ENCODE measurements around the gene ZBTB38. TPM values are rescaled to one million over a fixed set of nuclear protein-coding genes. Genes with fewer than 3 reads are reported as not detected.

ZBTB38 gene
- total RNA-seq, 1 donor from 2014 or later, result 46.7 TPM

DNA sequence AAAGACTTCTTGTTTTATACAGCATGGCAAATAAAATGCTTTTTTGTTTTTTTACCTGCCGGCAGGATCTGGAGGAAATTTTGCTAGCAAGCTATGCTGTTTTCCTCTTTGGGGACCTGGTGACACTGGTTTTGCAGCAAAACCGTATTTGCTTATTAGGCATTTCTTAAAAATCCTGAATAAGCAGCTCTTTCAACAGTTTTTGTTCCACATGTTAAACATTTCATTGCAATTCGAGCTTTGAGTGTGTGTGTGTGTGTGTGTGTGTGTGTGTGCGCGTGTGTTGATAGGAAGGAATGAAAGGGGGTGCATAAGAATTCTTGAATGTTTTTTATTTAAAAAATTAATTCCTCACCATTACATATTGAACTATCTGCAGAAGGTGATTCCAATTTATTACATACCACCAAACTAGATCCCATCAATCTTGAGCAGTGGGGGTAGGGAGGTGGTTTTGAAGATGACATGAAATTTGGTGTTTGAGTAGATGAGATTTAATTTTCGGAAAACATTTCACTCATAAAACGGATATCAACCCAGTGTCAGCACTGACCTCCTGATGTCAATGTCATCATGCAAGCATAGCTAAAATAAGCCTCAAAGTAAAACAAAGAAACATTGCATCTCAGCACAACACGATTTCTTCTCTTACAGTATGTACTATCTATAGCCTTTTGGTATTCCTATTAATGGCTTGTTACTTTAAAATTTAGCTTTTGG lies 17.3 kb downstream of the ZBTB38 start:
- no peak for DNase-seq (ENCODE audit: low spot score in 2 of 2, unreplicated experiment in 2 of 2)
- H3K9me3 Mint-ChIP-seq, result no peaks in the 10 kb centered on the region
- peaks cover 62% of the 10 kb centered on the region for H3K4me1 Mint-ChIP-seq
- H3K4me3 Mint-ChIP-seq, result peak overlapping the region; percentile 26
- no peaks in the 10 kb centered on the region for H3K27me3 Mint-ChIP-seq (ENCODE audit: low read depth)
- peaks cover 2% of the 10 kb centered on the region for H3K36me3 Mint-ChIP-seq
- TF ChIP-seq, protein P1, sequence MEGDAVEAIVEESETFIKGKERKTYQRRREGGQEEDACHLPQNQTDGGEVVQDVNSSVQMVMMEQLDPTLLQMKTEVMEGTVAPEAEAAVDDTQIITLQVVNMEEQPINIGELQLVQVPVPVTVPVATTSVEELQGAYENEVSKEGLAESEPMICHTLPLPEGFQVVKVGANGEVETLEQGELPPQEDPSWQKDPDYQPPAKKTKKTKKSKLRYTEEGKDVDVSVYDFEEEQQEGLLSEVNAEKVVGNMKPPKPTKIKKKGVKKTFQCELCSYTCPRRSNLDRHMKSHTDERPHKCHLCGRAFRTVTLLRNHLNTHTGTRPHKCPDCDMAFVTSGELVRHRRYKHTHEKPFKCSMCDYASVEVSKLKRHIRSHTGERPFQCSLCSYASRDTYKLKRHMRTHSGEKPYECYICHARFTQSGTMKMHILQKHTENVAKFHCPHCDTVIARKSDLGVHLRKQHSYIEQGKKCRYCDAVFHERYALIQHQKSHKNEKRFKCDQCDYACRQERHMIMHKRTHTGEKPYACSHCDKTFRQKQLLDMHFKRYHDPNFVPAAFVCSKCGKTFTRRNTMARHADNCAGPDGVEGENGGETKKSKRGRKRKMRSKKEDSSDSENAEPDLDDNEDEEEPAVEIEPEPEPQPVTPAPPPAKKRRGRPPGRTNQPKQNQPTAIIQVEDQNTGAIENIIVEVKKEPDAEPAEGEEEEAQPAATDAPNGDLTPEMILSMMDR (IDR thresholded peaks at IDR 0.05; ENCODE audit: unreplicated experiment), result no peak
- H3K27ac Mint-ChIP-seq, result peak overlapping the region; percentile 78

DNA sequence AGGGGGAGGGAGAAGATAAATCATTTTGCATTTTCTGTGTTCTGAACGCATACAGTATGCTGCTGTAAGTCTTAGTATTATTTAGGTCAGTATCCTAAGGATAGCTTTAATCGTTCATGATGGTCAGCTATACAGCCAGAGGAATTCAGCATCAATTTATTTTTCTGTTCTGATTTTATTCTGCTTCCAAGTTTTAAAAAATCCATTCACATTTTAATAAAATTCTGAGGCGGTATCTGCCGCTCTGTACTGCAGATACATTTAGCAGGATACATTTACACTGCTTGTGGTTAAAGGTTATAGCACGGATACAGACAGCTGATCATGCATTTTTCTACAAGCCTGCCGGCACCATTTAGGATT lies 17.8 kb downstream of the ZBTB38 start:
- peak overlapping the region; percentile 26 for H3K4me3 Mint-ChIP-seq

DNA sequence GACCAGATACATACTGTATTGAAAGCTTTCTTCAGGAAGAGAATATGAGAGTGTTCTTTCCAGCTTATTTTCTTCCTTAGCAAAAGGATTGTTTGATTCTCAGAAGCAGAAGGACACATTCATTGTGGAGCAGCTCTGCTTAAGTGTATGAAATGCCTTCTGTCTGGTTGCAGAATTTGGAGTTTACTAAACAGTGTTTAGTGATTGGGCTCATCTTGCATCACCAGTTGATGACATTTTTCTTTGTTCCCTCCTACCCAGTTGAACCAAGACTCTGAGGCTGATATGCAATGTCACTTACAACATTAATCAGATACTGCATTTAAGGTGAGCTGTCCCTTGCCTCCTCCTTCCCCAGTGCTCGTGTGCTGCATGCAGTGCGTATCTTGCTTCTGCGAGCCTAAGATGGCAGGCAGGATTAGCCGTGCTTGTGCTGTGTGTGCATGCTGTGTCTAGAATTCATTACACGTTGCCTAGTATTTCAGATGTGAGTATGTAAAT lies 18.4 kb downstream of the ZBTB38 start:
- H3K27ac Mint-ChIP-seq, result peak overlapping the region; percentile 78
- DNase-seq (ENCODE audit: low spot score in 2 of 2, unreplicated experiment in 2 of 2), result no peak

More for the DNA sequence above, 17.8 kb downstream of the ZBTB38 start:
- Mint-ChIP-seq H3K4me1 (peaks cover 63% of the 10 kb centered on the region), H3K27me3 (ENCODE audit: low read depth) (no peaks in the 10 kb centered on the region), H3K27ac (peak overlapping the region; percentile 78), H3K36me3 (peaks cover 2% of the 10 kb centered on the region), H3K9me3 (no peaks in the 10 kb centered on the region)
- no peak for DNase-seq (ENCODE audit: low spot score in 2 of 2, unreplicated experiment in 2 of 2)
- TF ChIP-seq, protein P1 (IDR thresholded peaks at IDR 0.05; ENCODE audit: unreplicated experiment), result no peak

DNA sequence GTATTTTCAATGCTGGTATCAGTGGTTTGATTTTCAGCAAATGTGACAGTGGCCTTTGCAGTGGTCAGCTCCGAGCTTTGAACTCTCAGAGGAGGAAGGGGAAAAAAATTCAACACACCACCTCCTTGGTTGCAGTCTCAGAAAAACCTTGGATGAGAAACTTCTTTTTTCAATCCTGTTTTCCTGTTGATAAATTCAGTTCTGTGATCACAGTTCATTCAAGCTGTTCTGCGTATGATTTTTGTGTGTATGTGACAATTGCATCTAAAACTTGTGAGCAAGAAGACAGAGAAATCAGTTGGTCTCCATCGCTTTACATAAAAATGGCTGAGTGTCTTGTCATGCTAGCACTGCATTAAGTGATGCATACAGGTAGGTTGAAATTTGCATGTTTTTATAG lies 19.2 kb downstream of the ZBTB38 start:
- no peaks in the 10 kb centered on the region for H3K27me3 Mint-ChIP-seq (ENCODE audit: low read depth)
- DNase-seq (ENCODE audit: low spot score in 2 of 2, unreplicated experiment in 2 of 2), result no peak
- H3K4me1 Mint-ChIP-seq, result peaks cover 77% of the 10 kb centered on the region
- H3K36me3 Mint-ChIP-seq, result no peaks in the 10 kb centered on the region
- TF ChIP-seq, protein P1 (IDR thresholded peaks at IDR 0.05; ENCODE audit: unreplicated experiment), result no peak
- no peaks in the 10 kb centered on the region for H3K9me3 Mint-ChIP-seq
- H3K27ac Mint-ChIP-seq, result peak overlapping the region; percentile 78
- no peak overlapping the region for H3K4me3 Mint-ChIP-seq

More for the DNA sequence above, 18.4 kb downstream of the ZBTB38 start:
- Mint-ChIP-seq H3K4me1 (peaks cover 69% of the 10 kb centered on the region), H3K27me3 (ENCODE audit: low read depth) (no peaks in the 10 kb centered on the region), H3K9me3 (no peaks in the 10 kb centered on the region), H3K4me3 (peak overlapping the region; percentile 26), H3K36me3 (peaks cover 2% of the 10 kb centered on the region)
- TF ChIP-seq, protein P1 (IDR thresholded peaks at IDR 0.05; ENCODE audit: unreplicated experiment), result no peak

DNA sequence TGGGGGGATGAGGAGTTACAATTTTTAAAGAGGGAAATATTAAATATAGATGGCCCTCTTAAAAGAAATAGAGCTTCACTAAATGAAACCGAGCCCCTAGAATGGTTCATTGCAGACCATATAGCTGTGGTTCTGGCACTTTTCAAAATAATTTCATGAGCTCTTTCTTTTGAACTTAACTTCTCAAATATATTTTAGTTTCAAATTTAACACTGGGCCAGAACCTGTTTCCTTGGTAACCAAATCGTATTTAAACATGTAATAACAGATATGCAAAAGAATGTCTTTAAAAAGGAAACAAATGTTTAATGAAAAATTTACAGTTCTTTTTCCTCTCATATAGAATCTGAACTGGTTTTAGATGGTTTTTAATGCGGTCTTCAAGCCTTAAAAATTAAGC lies 20.1 kb downstream of the ZBTB38 start:
- H3K27ac Mint-ChIP-seq, result peak overlapping the region; percentile 14
- no peaks in the 10 kb centered on the region for H3K27me3 Mint-ChIP-seq (ENCODE audit: low read depth)
- H3K4me1 Mint-ChIP-seq, result peaks cover 78% of the 10 kb centered on the region
- no peak overlapping the region for H3K4me3 Mint-ChIP-seq
- DNase-seq (ENCODE audit: low spot score in 2 of 2, unreplicated experiment in 2 of 2), result no peak
- TF ChIP-seq, protein P1 (IDR thresholded peaks at IDR 0.05; ENCODE audit: unreplicated experiment), result no peak
- H3K36me3 Mint-ChIP-seq, result no peaks in the 10 kb centered on the region
- H3K9me3 Mint-ChIP-seq, result no peaks in the 10 kb centered on the region

Data from mesothelial cell of epicardium (in vitro differentiated cells).